A673 (cell line): ENCODE measurements around the gene DMKN.
A peak's percentile ranks its signal among the peaks of the same experiment; 100 is the strongest.

Experiments
- EZH2 ChIP-seq: fragments of 200-600 bp; sonication (generic); IDR thresholded peaks from 2 replicates; pipeline ENCODE4 v1.6.1; 2017; ENCODE audit warnings: borderline replicate concordance, low read depth, mild to moderate bottlenecking, mixed read lengths, antibody characterized with exemption, low read length; ENCODE audit not compliant: poor library complexity, severe bottlenecking
- TF ChIP-seq, protein P1 (sequence below): fragments of 300-800, 200-600 bp; sonication (generic); conservative IDR thresholded peaks from 2 replicates; pipeline ENCODE4 v1.5.1; 2017; ENCODE audit warnings: low read depth, mild to moderate bottlenecking, antibody characterized with exemption, low read length, moderate library complexity, mixed read lengths

DNA sequence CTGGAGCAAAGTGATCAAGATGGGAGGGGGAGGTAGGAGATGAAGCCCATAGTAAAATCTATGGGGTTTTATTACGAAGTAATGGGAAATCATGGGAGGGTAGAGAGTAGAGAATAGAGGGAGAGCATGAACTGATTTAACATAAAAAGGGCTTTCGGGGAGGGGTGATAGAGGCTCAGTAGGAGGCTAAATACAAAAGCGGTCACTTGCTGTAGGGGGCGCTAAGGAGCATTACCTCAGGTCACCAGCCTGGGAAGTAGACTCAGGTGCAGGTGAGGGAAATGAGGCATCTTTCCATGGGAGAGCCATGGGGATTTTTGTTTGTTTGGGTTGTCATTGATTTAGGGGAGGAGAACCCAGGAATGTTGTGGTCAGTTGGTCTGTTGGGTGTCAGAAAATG, 37.3 kb downstream of the DMKN start:
- TF ChIP-seq, protein P1, sequence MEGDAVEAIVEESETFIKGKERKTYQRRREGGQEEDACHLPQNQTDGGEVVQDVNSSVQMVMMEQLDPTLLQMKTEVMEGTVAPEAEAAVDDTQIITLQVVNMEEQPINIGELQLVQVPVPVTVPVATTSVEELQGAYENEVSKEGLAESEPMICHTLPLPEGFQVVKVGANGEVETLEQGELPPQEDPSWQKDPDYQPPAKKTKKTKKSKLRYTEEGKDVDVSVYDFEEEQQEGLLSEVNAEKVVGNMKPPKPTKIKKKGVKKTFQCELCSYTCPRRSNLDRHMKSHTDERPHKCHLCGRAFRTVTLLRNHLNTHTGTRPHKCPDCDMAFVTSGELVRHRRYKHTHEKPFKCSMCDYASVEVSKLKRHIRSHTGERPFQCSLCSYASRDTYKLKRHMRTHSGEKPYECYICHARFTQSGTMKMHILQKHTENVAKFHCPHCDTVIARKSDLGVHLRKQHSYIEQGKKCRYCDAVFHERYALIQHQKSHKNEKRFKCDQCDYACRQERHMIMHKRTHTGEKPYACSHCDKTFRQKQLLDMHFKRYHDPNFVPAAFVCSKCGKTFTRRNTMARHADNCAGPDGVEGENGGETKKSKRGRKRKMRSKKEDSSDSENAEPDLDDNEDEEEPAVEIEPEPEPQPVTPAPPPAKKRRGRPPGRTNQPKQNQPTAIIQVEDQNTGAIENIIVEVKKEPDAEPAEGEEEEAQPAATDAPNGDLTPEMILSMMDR, result peak; percentile 44
- TF ChIP-seq EZH2, result no peak
